Loucy (cell line): ENCODE results near the gene PLCG2.

Source experiments
- H2AFZ ChIP-seq: fragments of 200-600 bp; sonication (generic); 2 replicates; pipeline ENCODE4 v1.6.0; 2016; ENCODE audit warnings: antibody characterized with exemption, mild to moderate bottlenecking, low read length, moderate library complexity
- H3F3A ChIP-seq: fragments of 200-600 bp; 2 replicates; pipeline ENCODE4 v1.6.0; 2016; ENCODE audit warnings: antibody characterized with exemption, low read depth, mild to moderate bottlenecking
- H3K27me3 ChIP-seq: fragments of 200-600 bp; sonication (generic); 2 replicates; pipeline ENCODE4 v1.6.1; 2014; ENCODE audit warnings: low read length, mild to moderate bottlenecking; ENCODE audit not compliant: insufficient read depth, poor library complexity, severe bottlenecking
- H3K36me3 ChIP-seq: fragments of 200-600 bp; sonication (generic); 2 replicates; pipeline ENCODE4 v1.6.1; 2016; ENCODE audit warnings: low read length; ENCODE audit not compliant: insufficient read depth
- H3K4me1 ChIP-seq: fragments of 200-600 bp; sonication (generic); 2 replicates; pipeline ENCODE4 v1.5.1; 2014; ENCODE audit warnings: low read length, mild to moderate bottlenecking; ENCODE audit not compliant: insufficient read depth, poor library complexity, severe bottlenecking
- H3K4me2 ChIP-seq: fragments of 200-600 bp; sonication (generic); 2 replicates; pipeline ENCODE4 v1.6.0; 2014; ENCODE audit warnings: antibody characterized with exemption, low read length, low read depth, mild to moderate bottlenecking; ENCODE audit not compliant: poor library complexity, severe bottlenecking
- H3K4me3 ChIP-seq: fragments of 200-600 bp; sonication (generic); 2 replicates; pipeline ENCODE4 v1.5.1; 2014; ENCODE audit warnings: low read length, mild to moderate bottlenecking, mixed read lengths; ENCODE audit not compliant: poor library complexity, severe bottlenecking
- H3K79me2 ChIP-seq: fragments of 200-600 bp; sonication (generic); 2 replicates; pipeline ENCODE4 v1.6.1; 2014; ENCODE audit warnings: low read length; ENCODE audit not compliant: insufficient read depth
- H3K9ac ChIP-seq: fragments of 200-600 bp; sonication (generic); 2 replicates; pipeline ENCODE4 v1.6.0; 2014; ENCODE audit warnings: mild to moderate bottlenecking, low read depth, low read length, moderate library complexity; ENCODE audit not compliant: poor library complexity, severe bottlenecking
- H3K9me2 ChIP-seq: fragments of 200-600 bp; sonication (generic); replicated peaks from 2 replicates; pipeline ENCODE4 v1.6.1; 2016; ENCODE audit warnings: low read depth, low read length, mixed read lengths
- H3K9me3 ChIP-seq: fragments of 200-600 bp; sonication (generic); 2 replicates; pipeline ENCODE4 v1.6.1; 2014; ENCODE audit warnings: mild to moderate bottlenecking, antibody characterized with exemption, low read length, low read depth; ENCODE audit not compliant: insufficient read depth
- H4K20me1 ChIP-seq: fragments of 200-600 bp; sonication (generic); 2 replicates; pipeline ENCODE4 v1.6.0; 2014; ENCODE audit warnings: antibody characterized with exemption, low read length, mild to moderate bottlenecking; ENCODE audit not compliant: insufficient read depth, poor library complexity, severe bottlenecking
- EZH2phosphoT487 ChIP-seq: fragments of 200-600 bp; IDR thresholded peaks from 2 replicates; pipeline ENCODE4 v1.6.1; 2018; ENCODE audit warnings: antibody characterized with exemption, mild to moderate bottlenecking, moderate library complexity, borderline replicate concordance
- TF ChIP-seq, protein P1 (sequence below): fragments of 200-600 bp; sonication (generic); conservative IDR thresholded peaks from 2 replicates; pipeline ENCODE4 v1.5.1; 2014; ENCODE audit warnings: mild to moderate bottlenecking, antibody characterized with exemption, low read length

PLCG2 gene

DNA sequence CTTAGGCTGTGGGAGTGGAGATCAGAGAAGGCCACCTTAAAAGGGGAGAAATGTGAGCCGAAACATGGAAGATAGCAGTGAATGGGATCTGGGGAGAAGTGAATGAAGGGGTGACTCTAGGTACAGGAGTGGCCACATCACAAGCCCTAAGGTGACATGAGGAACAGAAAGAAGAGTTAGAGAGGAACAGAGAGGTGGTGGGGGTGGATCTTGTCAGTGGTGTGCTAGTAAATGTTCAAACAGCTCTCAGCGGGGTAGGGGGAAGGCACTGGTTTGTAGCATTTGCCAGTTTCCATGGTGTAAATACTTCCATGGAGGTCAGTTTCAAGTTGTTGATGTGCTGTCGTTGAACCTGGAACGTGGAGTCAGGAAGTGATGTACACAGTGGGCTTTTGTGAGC is 141.4 kb downstream of the PLCG2 start:
- peaks cover 14% of the 10 kb centered on the region; the same call in 1 of the 2 replicates for H3K36me3 ChIP-seq
- TF ChIP-seq EZH2phosphoT487: no peak
- TF ChIP-seq, protein P1, sequence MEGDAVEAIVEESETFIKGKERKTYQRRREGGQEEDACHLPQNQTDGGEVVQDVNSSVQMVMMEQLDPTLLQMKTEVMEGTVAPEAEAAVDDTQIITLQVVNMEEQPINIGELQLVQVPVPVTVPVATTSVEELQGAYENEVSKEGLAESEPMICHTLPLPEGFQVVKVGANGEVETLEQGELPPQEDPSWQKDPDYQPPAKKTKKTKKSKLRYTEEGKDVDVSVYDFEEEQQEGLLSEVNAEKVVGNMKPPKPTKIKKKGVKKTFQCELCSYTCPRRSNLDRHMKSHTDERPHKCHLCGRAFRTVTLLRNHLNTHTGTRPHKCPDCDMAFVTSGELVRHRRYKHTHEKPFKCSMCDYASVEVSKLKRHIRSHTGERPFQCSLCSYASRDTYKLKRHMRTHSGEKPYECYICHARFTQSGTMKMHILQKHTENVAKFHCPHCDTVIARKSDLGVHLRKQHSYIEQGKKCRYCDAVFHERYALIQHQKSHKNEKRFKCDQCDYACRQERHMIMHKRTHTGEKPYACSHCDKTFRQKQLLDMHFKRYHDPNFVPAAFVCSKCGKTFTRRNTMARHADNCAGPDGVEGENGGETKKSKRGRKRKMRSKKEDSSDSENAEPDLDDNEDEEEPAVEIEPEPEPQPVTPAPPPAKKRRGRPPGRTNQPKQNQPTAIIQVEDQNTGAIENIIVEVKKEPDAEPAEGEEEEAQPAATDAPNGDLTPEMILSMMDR: no peak
- H3K4me1 ChIP-seq: peaks cover 6% of the 10 kb centered on the region
- H3K27me3 ChIP-seq: no peaks in the 10 kb centered on the region
- H4K20me1 ChIP-seq: no peaks in the 10 kb centered on the region
- no peaks in the 10 kb centered on the region for H3K79me2 ChIP-seq
- no peak overlapping the region for H3K4me3 ChIP-seq
- H3K9ac ChIP-seq: no peak overlapping the region
- no peaks in the 10 kb centered on the region for H3K9me3 ChIP-seq
- H3K9me2 ChIP-seq: no peaks in the 10 kb centered on the region
- H3F3A ChIP-seq: no peaks in the 10 kb centered on the region
- no peak overlapping the region for H3K4me2 ChIP-seq
- no peak overlapping the region for H2AFZ ChIP-seq

DNA sequence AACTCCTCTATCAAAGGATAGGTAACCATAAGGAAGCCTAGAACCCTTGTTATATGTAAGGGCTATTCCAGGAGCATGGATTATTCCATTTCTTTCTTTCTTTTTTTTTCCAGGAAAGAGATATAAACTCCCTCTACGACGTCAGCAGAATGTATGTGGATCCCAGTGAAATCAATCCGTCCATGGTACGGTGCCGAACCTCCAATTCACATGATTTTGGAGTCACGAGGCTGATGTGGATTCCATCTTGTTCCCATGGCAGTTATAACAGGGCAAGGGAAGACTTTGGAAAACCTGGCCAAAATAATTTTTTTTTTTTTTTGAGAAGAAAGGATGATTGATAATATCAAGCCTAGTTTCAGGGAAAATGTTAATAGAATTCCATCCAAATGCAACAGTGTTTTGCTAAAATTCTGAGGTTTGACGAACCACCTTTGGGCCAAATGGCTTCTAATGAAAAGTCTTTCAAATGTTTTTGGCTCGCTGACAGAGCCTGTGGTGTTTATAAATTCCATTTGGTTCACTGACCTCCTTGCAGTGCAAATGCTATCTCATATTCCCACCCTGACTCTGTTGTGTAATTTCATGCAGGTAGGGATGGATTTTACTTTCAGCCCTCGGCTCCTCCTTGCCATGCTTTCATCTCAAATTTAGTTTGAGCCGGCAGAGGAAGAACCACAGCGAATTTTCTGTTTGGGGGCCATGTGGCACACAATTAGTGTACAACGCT is 142.2 kb downstream of the PLCG2 start:
- no peaks in the 10 kb centered on the region for H3K9me2 ChIP-seq
- no peaks in the 10 kb centered on the region for H3K79me2 ChIP-seq
- H3K4me2 ChIP-seq: no peak overlapping the region
- TF ChIP-seq EZH2phosphoT487: no peak
- TF ChIP-seq, protein P1: no peak
- H3K4me1 ChIP-seq: peaks cover 13% of the 10 kb centered on the region
- no peaks in the 10 kb centered on the region for H3K27me3 ChIP-seq
- H3K9ac ChIP-seq: no peak overlapping the region
- H3K9me3 ChIP-seq: no peaks in the 10 kb centered on the region
- no peak overlapping the region for H3K4me3 ChIP-seq
- no peak overlapping the region for H2AFZ ChIP-seq
- H4K20me1 ChIP-seq: no peaks in the 10 kb centered on the region
- no peaks in the 10 kb centered on the region for H3F3A ChIP-seq
- peaks cover 14% of the 10 kb centered on the region; the same call in 1 of the 2 replicates for H3K36me3 ChIP-seq

DNA sequence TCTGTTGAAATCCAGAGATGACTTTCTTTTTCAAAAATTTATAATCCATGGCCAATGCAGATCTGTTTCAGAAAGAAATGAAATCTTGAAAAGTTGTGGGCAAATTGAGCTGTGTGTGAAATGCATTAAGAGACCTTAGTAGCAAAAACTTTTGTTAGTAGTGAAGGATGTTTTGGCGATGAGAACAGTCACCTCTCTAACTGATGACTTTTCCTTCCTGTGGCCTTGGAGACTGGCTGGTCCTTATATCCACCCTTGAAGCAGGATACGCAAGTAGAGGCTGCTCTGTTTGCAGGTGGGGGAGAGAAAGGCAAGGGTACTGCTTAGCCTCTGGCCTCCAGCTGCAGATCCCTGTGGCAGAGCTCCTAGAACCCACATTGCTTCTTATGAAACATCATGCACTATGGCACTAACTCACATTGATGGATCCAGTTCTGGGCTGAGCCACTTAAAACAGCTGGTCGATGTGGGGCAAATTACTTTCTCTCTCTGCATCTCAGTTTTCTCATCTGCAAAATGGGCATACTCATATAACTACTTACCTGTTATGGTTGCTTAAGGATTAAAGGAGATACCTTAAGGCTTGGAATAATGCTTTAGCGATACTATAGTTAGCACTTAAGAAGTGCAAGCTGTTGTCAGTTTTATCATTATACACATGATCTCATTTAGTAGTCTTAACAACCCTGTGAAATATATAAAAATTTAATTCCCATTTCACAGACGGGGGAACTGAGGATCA is 142.9 kb downstream of the PLCG2 start:
- Histone ChIP-seq H3K4me3 (no peak overlapping the region), H4K20me1 (no peaks in the 10 kb centered on the region), H3K9ac (no peak overlapping the region), H3K9me2 (no peaks in the 10 kb centered on the region), H3K9me3 (no peaks in the 10 kb centered on the region), H3K27me3 (no peaks in the 10 kb centered on the region), H3F3A (no peaks in the 10 kb centered on the region), H3K4me1 (peaks cover 13% of the 10 kb centered on the region), H3K36me3 (peaks cover 14% of the 10 kb centered on the region; the same call in 1 of the 2 replicates), H3K79me2 (no peaks in the 10 kb centered on the region), H2AFZ (no peak overlapping the region), H3K4me2 (no peak overlapping the region)
- no peak for TF ChIP-seq EZH2phosphoT487
- TF ChIP-seq, protein P1: no peak
